Panc1 (cell line): ENCODE data around the gene TRIM45.

ENCODE experiments used
- SIN3A ChIP-seq: IDR thresholded peaks from 2 replicates; pipeline ENCODE4 v1.6.1; 2012; ENCODE audit warnings: low read depth, mild to moderate bottlenecking, low read length, moderate library complexity, borderline replicate concordance; ENCODE audit not compliant: insufficient read depth
- TF ChIP-seq, protein P1 (sequence below): fragments of 450-650 bp; IDR thresholded peaks from 2 replicates; pipeline ENCODE4 v1.5.1; 2017; ENCODE audit warnings: mild to moderate bottlenecking
- TF ChIP-seq, protein P2 (sequence below), 2 experiments: IDR thresholded peaks; 2 replicates each; pipeline ENCODE4 v1.6.1; 2011 to 2012; ENCODE audit warnings: low read depth in 2 of 2, control low read depth in 1 of 2, low read length in 1 of 2, mild to moderate bottlenecking in 1 of 2, moderate library complexity in 1 of 2; ENCODE audit not compliant: insufficient read depth in 1 of 2

DNA sequence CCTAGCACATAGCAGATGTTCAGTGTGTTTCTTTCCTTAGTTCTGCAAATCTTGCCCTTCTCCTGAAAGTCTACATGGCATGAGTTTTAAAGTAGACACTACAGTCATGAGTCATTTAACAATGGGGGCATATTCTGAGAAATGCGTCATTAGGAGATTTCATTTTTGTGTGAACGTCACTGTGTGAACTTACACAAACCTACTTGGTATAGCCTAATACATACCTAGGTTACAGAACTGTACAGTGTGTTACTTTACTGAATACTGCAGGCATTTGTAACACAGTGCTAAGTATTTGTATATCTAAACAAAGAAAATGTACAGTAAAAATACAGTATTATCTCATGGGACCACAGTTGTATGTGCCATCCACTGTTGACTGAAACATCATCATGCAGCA lies 51.4 kb downstream of the TRIM45 start:
- TF ChIP-seq, protein P1, sequence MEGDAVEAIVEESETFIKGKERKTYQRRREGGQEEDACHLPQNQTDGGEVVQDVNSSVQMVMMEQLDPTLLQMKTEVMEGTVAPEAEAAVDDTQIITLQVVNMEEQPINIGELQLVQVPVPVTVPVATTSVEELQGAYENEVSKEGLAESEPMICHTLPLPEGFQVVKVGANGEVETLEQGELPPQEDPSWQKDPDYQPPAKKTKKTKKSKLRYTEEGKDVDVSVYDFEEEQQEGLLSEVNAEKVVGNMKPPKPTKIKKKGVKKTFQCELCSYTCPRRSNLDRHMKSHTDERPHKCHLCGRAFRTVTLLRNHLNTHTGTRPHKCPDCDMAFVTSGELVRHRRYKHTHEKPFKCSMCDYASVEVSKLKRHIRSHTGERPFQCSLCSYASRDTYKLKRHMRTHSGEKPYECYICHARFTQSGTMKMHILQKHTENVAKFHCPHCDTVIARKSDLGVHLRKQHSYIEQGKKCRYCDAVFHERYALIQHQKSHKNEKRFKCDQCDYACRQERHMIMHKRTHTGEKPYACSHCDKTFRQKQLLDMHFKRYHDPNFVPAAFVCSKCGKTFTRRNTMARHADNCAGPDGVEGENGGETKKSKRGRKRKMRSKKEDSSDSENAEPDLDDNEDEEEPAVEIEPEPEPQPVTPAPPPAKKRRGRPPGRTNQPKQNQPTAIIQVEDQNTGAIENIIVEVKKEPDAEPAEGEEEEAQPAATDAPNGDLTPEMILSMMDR = no peak
- TF ChIP-seq, protein P2, sequence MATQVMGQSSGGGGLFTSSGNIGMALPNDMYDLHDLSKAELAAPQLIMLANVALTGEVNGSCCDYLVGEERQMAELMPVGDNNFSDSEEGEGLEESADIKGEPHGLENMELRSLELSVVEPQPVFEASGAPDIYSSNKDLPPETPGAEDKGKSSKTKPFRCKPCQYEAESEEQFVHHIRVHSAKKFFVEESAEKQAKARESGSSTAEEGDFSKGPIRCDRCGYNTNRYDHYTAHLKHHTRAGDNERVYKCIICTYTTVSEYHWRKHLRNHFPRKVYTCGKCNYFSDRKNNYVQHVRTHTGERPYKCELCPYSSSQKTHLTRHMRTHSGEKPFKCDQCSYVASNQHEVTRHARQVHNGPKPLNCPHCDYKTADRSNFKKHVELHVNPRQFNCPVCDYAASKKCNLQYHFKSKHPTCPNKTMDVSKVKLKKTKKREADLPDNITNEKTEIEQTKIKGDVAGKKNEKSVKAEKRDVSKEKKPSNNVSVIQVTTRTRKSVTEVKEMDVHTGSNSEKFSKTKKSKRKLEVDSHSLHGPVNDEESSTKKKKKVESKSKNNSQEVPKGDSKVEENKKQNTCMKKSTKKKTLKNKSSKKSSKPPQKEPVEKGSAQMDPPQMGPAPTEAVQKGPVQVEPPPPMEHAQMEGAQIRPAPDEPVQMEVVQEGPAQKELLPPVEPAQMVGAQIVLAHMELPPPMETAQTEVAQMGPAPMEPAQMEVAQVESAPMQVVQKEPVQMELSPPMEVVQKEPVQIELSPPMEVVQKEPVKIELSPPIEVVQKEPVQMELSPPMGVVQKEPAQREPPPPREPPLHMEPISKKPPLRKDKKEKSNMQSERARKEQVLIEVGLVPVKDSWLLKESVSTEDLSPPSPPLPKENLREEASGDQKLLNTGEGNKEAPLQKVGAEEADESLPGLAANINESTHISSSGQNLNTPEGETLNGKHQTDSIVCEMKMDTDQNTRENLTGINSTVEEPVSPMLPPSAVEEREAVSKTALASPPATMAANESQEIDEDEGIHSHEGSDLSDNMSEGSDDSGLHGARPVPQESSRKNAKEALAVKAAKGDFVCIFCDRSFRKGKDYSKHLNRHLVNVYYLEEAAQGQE (IDR thresholded peaks at IDR 0.05; ENCODE audit: insufficient read depth in 1 of 2, low read depth in 2 of 2, low read length in 1 of 2) = no peak
- no peak for TF ChIP-seq SIN3A
